CD1c-positive myeloid dendritic cell (primary cell): ENCODE results near the gene CPT1C.

Experiments
- DNase-seq: peaks from one replicate; pipeline ENCODE4 v3.0.0-alpha.2; 2016; ENCODE audit errors: extremely low spot score

CPT1C gene

DNA sequence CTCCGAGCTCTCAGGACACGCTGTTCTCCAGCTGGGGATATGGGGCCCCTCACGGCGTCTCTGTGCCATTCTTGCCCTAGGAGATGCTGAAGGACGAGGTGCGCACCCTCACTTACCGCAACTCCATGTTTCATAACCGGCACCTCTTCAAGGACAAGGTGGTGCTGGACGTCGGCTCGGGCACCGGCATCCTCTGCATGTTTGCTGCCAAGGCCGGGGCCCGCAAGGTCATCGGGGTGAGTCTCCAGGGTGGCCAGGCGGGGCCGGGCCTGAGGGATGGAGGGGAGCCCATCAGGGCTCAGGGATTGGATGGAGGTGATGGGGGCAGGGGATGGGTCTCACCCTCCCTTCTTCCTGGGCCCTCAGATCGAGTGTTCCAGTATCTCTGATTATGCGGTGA, 9.1 kb upstream of the CPT1C start:
- DNase-seq, result no peak

DNA sequence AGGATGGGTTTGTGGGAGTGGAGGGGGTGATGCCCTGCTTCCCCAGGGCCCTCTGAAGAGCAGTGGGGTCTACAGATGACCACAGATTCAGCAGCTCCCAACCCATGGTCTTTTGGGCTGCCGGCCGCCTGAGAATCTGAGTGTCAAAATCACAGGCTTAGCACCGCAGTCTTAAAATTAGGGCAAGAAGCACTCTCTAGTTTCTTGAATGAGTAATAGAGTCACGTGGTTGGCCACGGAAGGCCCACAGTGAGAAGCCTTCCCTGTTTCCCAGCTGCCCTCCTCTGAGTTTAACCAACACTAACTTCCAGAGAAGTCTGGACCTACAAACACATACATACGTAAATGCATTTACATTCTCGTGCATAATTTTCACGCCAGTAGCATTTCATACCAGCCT, 8.6 kb upstream of the CPT1C start:
- DNase-seq, result no peak

DNA sequence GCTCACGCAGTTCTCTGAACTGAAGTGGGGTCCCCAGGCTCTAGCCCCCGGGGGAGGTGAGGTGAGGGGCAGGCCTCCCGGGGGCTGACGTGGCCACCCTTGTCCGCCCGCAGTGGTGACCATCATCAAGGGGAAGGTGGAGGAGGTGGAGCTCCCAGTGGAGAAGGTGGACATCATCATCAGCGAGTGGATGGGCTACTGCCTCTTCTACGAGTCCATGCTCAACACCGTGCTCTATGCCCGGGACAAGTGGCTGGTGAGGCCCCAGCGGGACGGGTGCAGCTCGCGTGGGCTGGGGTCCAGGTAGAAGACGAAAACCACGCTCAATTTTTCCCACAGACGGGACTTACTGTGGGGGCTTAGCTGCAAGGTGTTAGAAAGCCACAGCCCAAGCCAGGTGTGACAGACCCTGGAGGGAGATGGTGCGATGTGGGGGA, 7.1 kb upstream of the CPT1C start:
- no peak for DNase-seq

DNA sequence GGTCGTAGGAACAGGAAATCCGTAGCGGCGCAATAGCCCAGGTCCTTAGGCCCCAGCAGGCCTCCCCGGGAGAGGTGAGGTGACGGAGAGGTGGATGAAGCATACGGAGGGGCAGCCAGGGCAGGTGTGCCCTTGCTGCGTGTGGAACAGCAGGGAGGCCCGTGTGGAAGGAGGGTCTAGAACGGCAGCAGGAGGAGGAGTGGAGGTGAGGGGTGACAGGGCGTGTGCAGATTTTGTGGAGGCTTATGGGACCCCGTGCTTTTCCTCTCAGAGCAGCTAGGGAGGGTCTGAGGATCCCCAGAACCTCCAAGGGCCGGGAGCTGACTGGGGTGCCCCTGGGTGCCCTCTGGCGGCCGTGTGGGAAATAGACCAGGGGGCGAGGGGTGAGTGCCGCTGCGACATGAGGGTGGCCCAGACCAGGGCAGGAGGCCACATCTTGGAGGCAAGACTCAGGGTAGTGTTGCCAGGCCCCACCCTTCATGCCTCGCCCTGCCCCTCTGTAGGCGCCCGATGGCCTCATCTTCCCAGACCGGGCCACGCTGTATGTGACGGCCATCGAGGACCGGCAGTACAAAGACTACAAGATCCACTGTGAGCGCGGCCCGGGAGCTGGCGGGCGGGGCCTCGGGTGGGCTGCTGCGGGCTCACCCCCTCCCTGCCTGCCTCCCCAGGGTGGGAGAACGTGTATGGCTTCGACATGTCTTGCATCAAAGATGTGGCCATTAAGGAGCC, 6.5 kb upstream of the CPT1C start:
- no peak for DNase-seq

DNA sequence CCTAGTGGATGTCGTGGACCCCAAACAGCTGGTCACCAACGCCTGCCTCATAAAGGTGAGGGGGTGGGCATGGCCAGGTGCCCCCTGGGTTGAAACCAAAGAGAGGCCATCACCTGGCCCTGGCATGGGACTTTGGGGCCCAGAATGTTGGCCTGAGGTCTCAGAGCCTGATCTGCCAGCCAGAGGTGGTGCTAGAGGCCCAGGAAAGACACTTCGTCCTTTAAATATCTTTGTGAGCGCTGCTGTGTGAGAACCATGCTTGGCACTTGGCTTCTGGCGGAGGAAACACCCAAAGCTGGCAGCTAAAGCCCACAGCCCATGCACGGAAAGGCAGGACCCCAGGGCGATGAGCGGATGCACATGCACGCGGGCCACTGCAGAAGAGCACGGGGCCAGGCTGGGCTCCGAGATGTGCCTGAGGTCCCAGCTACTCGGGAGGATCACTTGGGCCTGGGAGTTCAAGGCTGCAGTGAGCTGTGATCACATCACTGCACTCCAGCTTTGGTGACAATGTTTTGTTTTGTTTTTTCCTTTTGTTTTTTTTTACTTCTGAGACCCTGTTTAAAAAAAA, 5.8 kb upstream of the CPT1C start:
- DNase-seq, result no peak

DNA sequence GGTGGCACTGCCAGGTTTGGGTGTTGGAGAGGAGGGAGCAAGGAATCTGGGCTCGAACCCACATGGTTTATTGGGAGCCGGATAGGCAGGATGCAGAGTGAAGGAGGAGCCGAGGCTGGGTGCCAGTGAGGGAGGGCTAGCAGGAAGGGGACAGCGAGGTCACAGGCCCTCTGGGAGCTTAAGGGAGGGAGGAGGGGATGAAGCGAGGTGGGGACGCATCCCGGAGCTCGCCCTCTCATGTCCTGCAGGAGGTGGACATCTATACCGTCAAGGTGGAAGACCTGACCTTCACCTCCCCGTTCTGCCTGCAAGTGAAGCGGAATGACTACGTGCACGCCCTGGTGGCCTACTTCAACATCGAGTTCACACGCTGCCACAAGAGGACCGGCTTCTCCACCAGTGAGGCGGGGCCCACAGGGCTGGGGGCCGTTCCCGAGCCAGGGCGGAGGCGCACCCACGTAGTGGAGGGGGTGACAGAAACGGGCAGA, 5.0 kb upstream of the CPT1C start:
- no peak for DNase-seq

DNA sequence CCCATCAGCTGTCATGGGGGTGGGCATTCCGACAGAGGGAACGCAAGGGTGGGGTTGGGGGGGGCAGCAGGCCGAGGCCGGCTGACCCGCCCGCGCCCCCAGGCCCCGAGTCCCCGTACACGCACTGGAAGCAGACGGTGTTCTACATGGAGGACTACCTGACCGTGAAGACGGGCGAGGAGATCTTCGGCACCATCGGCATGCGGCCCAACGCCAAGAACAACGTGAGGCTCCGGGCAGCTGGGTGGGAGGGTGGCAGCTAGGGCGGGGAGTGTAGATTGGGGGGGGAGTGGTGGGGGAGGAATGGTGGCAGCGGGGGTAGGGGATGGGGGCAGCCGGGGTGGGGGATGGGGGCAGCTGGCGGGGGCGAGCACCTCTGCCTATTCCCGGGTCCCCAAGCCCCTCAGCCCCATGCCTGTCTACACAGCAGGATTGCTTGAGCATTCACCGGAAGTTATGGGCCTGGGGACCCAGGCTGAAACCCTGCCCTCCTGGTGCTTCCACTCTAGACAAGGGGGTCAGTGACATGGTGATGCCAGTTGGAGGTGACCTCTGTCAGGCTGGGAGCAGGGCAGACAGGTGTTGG, 4.3 kb upstream of the CPT1C start:
- no peak for DNase-seq

DNA sequence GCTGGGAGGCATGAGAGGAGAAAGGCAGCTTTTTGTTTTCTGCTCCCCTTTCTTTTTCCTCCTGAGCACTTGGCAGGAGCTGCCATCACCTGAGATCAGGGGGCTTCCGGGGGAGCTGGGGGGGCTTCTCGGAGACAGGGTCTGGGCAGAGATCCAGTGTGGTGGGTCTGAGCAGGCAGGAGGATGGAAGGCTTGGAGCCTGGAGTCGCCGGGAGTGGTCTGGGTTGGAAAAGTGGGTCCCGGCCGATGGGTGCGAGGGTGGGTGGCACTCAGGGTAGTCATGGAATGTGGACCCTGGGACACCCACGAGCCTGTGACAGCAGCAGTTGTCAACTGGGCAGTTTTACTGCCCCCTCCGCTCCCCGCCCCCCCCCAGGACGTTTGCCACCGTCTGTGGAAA, 3.8 kb upstream of the CPT1C start:
- no peak for DNase-seq

DNA sequence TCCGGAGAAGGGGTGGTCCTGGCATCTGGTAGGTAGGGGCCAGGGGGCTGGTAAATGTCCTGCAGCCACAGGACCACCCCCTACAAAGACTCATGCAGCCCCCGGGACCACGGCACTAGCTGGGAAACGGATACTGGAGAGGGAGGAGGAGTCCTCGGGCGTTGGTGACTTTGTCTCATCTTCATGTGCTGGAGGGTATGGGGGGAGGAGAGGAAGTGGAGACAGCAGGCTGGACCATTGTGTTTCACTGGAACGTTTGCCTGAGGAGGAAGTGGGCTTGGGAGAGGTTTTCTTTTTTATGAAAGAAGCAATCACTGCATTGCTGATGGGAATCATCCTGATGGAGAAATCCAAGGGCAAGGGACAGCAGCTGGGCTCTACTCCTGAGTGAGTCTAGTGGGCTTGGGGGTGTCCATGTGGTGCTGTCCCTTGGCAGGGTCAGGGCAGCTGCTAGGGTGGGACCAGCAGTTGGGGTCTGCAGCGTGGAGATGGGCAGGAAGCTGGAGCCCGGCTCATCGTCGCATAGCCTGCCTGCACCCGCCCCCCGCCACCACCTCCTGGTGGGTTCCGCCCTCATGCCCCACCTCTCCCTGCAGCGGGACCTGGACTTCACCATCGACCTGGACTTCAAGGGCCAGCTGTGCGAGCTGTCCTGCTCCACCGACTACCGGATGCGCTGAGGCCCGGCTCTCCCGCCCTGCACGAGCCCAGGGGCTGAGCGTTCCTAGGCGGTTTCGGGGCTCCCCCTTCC, 3.2 kb upstream of the CPT1C start:
- peak; percentile 48 for DNase-seq

DNA sequence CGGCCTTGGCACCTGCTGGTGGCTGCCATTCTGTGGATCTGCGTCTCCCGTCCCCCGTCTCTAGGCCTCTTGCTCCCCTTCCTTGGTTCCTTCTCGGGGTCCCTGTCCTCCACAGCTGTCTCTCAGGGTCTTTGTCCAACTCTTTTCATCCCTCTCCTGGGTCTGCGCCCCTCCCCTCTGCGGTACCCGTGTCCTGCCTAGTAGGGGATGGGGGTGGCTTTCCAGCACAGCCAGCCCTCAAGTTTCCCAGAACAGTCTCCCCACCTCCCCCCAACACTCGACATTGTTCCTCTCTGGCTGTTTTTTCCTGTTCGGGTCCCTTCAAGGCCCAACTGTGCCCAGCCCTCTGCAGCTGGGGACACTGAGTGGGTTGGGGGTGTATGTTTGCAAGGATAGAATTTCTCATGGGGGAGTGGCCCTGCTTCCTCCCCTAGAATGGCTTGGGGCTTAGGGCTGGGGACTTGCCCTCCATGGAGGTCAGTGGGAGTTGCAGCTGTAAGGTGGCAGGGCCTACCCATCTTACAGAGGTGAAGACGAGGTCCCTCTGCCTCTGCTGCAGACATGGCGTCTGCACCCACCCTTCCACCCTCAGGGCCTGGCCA, 2.3 kb upstream of the CPT1C start:
- no peak for DNase-seq

DNA sequence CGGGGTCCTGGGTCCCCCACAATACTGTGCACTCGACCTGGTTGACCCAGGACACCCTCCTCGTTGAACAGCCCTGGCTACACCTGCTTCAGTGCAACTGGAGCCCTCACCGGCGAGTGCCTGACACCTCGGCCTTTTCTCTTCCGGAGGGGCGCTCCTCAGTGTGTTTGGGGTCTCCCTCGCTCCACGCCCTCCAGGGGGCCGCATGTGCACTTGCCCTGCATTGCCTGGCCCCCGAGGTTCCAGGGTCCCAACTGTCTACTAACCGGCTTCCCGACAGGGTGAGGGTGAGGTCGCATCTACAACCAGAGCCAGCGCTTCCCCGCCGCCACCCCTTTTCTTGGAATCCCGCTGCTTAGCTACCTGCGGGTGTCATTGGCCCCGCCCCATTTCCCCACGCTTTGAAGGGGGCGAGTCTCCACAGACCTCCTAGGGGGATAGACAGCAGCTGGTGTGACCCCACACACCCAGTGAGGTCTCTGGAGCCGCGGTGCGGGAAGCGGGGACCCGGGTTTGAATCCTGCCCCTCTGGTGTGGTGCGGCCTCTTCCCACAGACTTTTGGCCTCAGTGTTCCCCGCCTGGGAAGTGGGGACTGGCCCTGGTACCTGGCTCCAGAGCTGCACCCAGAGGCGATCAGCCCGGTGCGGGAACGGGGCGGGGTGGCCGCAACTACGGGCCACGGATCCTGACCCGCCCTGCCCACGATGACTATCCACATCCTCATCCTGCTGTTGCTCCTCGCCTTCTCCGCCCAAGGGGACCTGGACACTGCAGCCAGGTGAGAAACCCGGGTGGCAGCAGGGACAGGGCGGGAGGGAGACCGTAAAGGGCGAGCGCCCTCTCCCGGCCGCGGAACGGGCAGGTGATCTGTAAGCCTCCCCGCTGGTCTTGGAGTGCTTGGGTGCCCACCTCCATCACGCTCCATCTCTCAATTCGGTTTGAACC, 1.5 kb upstream of the CPT1C start, which contains the start of gene ADM5:
Gene ADM5, plus strand, starts transcription at position 462 of the 946 bp plus-strand sequence. Its CDS starts 244 bp downstream, at position 706.
- peak; percentile 13 for DNase-seq

DNA sequence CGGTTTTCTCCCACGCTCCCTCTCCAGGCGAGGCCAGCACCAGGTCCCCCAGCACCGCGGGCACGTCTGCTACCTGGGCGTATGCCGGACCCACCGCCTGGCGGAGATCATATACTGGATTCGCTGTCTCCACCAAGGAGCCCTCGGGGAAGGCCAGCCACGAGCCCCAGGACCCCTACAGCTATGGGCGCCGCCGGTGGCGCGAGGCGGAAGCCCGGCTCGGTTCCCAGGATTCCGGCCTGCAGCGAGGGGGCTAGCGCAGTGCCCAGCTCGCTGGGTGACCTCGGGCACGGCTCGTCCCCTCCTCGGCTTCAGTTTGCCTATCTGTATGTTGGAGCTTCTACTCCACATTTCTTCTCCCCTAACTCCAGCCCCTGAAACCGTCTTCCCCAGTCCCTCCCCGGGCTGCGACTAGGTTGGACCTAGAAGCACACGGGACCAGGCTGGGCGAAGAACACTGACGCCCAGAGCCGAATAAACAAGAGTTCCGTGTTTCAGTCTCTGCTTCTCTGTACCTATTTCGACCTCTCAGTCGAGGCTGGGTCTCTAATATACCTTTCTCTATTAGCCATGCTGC, 749 bp upstream of the CPT1C start:
- DNase-seq, result no peak

DNA sequence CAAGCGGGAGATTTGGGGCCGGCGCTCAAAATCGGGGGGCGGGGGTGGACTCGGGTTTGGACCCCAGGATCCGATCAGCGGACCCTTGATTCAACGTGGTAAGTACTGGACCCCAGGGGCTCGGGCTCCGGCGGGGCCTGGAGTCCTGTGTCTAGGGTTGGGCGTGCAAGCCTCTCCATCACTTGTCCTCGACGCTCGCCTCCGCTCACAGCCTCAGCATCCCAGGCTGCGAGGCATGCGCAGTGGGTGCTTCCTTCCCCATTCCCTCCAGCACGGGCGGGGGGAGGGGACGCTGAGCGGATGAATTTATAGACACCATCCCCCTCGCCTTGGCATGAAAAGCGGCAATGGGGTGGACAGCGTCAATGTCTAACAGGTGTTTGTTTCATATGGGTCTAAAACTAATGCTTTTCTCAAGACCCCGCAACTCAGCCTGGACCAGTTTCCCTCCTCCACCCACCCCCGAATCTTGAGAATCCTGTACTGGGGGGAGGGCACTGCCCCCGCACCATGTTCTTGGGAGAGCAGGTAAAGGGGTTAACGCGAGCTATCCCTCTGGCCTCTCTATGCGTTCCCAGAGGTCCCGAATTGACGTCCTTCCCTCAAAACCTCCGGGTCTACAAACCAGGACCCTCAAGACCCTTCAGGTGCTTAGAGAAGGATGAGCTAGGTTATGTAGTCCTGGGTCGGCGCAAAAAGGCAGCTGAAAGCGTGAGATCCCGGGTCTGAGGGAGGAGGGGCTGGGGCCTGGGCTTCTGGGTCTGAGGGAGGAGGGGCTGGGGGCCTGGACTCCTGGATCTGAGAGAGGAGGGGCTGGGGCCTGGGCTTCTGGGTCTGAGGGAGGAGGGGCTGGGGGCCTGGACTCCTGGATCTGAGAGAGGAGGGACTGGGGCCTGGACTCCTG, 579 bp downstream of the CPT1C start:
- no peak for DNase-seq

DNA sequence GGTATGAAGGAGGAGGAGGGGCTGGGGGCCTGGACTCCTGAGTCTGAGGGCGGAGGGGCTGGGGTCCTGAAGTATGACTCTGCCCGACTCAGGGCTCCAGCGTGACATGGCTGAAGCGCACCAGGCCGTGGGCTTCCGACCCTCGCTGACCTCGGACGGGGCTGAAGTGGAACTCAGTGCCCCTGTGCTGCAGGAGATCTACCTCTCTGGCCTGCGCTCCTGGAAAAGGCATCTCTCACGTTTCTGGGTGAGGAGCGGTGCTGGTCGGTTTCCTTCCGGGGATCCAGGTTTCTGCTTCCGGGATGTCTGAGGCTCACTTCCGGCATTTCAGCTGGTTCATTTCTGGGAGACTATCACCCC, 1.2 kb downstream of the CPT1C start:
- no peak for DNase-seq

DNA sequence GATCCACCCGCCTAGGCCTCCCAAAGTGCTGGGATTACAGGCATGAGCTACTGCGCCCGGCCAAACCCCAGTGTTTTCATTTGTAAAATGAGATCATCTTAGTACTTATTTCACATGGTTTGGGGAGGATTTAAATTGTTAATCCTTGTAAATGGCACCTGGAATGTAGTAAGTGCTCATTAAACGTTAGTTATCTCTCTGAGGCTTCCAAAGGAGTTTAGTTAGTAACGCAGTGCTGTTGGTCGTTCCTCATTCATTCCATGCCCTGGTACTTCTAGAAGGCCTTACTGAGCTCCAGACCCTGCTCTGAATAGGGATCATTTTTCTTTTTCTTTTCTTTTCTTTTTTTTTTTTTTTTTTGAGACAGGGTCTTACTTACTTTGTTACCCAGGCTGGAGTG, 5.2 kb downstream of the CPT1C start:
- DNase-seq, result no peak

DNA sequence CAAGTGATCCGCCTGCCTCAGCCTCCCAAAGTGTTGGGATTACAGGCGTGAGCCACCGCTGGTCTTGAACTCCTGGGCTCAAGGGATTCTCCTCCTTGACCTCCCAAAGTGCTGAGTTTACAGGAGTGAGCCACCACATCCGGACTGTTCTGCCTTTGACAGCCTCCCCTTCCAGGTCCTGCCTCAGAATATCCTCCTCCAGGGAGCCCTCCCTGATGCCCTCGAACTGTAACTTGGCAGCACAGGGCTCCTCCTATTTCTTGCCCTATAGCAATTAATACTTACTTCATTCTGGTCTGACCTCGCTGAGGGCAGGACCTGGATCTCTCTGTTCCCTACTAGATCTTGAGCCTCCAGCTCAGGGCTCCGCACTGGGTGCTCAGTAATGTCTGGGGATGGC, 5.9 kb downstream of the CPT1C start:
- DNase-seq, result no peak

DNA sequence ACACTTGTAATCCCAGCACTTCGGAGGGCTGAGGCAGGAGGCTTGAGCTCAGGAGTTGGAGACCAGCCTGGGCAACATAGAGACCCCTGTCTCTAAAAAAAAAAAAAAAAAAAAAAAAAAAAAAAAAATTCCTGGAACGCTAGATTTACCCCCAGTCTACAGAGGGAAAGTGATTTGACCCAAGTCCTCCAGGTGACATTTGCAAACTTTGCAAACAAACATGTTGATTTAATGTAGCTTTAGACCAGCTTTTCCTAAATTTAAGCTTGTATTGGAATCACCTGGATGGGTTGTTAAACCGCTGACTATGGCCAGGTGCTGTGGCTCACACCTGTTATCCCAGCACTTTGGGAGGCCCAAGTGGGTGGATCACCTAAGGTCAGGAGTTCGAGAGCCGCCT, 8.4 kb downstream of the CPT1C start:
- DNase-seq, result no peak

DNA sequence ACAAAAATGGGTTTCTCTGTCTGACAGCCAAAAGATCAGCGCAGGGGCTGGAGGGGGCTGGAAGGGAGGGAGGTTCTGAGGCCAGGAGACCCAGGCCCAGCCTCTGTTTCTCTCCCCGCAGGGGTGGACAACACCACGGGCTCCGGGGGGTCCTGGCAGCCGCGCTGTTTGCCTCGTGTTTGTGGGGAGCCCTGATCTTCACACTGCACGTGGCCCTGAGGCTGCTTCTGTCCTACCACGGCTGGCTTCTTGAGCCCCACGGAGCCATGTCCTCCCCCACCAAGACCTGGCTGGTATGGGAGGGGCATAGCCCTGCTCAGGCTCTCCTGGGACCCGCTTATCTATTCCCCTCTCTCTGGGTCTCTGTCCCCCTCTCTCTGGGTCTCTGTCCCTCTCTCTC, 9.6 kb downstream of the CPT1C start:
- DNase-seq, result no peak

DNA sequence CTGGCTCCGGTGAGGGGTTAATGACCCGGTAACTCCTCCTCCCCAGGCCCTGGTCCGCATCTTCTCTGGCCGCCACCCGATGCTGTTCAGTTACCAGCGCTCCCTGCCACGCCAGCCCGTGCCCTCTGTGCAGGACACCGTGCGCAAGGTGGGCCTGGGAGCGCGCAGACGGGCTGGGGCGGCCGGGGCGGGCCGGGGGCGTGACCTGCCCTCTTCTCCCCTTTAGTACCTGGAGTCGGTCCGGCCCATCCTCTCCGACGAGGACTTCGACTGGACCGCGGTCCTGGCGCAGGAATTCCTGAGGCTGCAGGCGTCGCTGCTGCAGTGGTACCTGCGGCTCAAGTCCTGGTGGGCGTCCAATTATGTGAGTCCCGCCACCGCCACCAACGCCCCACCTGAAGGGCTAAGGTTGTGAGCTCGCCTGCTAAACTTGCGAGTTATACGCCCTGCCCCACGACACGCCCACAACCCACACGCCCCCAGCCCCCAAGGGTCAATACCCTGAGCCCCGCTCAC, 10.4 kb downstream of the CPT1C start:
- DNase-seq, result no peak
